ENCODE measurements around the gene BAZ2B.

DNA sequence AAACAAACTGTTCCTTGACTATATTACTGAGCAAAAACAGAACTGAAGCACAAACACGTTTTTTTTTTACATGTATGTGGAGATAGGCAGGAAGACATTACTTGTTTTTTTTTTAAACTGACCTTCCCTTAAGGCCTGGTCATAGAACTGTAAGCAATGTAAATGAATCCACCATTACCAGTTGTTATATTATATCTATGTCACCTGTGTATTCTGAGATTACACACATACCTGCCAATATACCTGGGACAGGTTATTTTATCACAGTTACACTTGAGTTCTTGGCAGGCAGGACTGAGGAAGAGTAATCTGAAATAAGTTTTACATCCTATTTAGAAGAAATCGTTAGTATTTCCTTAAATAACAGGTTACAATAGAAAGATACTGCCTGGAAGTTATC lies 155.3 kb downstream of the BAZ2B start:
- no peak for TF ChIP-seq JUN (IDR thresholded peaks at IDR 0.05)
- TF ChIP-seq, protein P1, sequence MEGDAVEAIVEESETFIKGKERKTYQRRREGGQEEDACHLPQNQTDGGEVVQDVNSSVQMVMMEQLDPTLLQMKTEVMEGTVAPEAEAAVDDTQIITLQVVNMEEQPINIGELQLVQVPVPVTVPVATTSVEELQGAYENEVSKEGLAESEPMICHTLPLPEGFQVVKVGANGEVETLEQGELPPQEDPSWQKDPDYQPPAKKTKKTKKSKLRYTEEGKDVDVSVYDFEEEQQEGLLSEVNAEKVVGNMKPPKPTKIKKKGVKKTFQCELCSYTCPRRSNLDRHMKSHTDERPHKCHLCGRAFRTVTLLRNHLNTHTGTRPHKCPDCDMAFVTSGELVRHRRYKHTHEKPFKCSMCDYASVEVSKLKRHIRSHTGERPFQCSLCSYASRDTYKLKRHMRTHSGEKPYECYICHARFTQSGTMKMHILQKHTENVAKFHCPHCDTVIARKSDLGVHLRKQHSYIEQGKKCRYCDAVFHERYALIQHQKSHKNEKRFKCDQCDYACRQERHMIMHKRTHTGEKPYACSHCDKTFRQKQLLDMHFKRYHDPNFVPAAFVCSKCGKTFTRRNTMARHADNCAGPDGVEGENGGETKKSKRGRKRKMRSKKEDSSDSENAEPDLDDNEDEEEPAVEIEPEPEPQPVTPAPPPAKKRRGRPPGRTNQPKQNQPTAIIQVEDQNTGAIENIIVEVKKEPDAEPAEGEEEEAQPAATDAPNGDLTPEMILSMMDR (IDR thresholded peaks at IDR 0.05): no peak

Measured in A549 (cell line).